ENCODE results near the gene NR5A2.

DNA sequence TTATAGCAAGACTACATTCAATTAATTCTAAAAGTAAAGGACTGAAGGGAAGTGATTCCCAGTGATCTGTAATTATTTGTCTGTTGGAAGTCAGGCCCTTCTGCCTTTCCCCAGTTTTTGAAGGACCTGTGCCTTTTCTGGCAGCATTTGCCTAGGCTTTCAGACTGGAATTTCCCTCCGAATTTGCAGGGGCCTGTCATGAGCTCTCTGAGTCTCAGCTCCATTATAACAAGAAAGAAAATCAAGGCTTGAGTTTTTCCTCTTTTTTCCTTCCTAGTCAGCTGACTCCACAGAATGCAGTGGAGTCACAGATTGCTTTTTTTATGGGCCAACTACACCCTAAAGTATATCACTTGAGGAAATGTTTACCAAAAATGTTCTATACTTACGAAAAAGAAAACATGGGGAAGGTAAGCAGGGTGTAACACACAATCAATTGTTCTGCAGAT, 1.1 kb downstream of the NR5A2 start:
- no peak for TF ChIP-seq EZH2 (IDR thresholded peaks at IDR 0.05; ENCODE audit: low read length, missing control alignments)
- TF ChIP-seq, protein P1, sequence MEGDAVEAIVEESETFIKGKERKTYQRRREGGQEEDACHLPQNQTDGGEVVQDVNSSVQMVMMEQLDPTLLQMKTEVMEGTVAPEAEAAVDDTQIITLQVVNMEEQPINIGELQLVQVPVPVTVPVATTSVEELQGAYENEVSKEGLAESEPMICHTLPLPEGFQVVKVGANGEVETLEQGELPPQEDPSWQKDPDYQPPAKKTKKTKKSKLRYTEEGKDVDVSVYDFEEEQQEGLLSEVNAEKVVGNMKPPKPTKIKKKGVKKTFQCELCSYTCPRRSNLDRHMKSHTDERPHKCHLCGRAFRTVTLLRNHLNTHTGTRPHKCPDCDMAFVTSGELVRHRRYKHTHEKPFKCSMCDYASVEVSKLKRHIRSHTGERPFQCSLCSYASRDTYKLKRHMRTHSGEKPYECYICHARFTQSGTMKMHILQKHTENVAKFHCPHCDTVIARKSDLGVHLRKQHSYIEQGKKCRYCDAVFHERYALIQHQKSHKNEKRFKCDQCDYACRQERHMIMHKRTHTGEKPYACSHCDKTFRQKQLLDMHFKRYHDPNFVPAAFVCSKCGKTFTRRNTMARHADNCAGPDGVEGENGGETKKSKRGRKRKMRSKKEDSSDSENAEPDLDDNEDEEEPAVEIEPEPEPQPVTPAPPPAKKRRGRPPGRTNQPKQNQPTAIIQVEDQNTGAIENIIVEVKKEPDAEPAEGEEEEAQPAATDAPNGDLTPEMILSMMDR (conservative IDR thresholded peaks at IDR 0.05 in 1 of 2, IDR thresholded peaks at IDR 0.05 in 1 of 2; ENCODE audit: low read depth in 1 of 2, low read length in 2 of 2), result no peak

All from fibroblast of lung (primary cell).